OCI-LY3 (cell line): ENCODE measurements around the gene KTN1.
A peak's percentile ranks its signal among the peaks of the same experiment; 100 is the strongest.

Experiments used
- H2AFZ ChIP-seq: fragments of 200-600, 300-600 bp; shearing (Covaris generic); 2 replicates; pipeline ENCODE4 v1.6.0; 2014; ENCODE audit warnings: antibody characterized with exemption, low read depth, low read length
- H3K27ac ChIP-seq: fragments of 200-600, 300-600 bp; sonication (generic); 2 replicates; pipeline ENCODE4 v1.5.1; 2014; ENCODE audit warnings: mild to moderate bottlenecking, low read length, moderate library complexity, mixed read lengths
- H3K27me3 ChIP-seq: fragments of 200-600, 300-600 bp; sonication (generic); 2 replicates; pipeline ENCODE4 v1.6.1; 2014; ENCODE audit warnings: low read depth, low read length, mixed read lengths
- H3K36me3 ChIP-seq: fragments of 200-600, 300-600 bp; sonication (generic); replicated peaks from 2 replicates; pipeline ENCODE3; 2014; ENCODE audit warnings: low read depth, low read length, mixed read lengths
- H3K4me1 ChIP-seq: fragments of 300-600, 200-600 bp; sonication (generic); 2 replicates; pipeline ENCODE4 v1.6.1; 2014; ENCODE audit warnings: low read length, mixed read lengths
- H3K4me2 ChIP-seq: fragments of 200-600, 300-600 bp; sonication (generic); 2 replicates; pipeline ENCODE4 v1.6.1; 2014; ENCODE audit warnings: low read length, mixed read lengths
- H3K4me3 ChIP-seq: fragments of 300-600, 200-600 bp; sonication (generic); 2 replicates; pipeline ENCODE4 v1.5.1; 2014; ENCODE audit warnings: antibody characterized with exemption, mild to moderate bottlenecking, low read length, moderate library complexity
- H3K79me2 ChIP-seq: fragments of 300-600, 200-600 bp; shearing (Covaris generic); 2 replicates; pipeline ENCODE4 v1.6.1; 2014; ENCODE audit warnings: mild to moderate bottlenecking, low read length, mixed read lengths
- H3K9ac ChIP-seq: fragments of 300-600, 200-600 bp; shearing (Covaris generic); 2 replicates; pipeline ENCODE4 v1.6.0; 2014; ENCODE audit warnings: mild to moderate bottlenecking, low read length, moderate library complexity
- H3K9me3 ChIP-seq: fragments of 200-600, 300-600 bp; shearing (Covaris generic); 2 replicates; pipeline ENCODE4 v1.6.1; 2014; ENCODE audit warnings: low read length, mixed read lengths; ENCODE audit not compliant: insufficient read depth
- H4K20me1 ChIP-seq: fragments of 200-600, 300-600 bp; sonication (generic); 2 replicates; pipeline ENCODE4 v1.6.1; 2016; ENCODE audit warnings: low read length, mixed read lengths; ENCODE audit not compliant: insufficient read depth
- EZH2phosphoT487 ChIP-seq: fragments of 200-600 bp; shearing (Covaris generic); IDR thresholded peaks from 2 replicates; pipeline ENCODE4 v1.6.1; 2018; ENCODE audit warnings: antibody characterized with exemption, mixed run types, low read depth
- TF ChIP-seq, protein P1 (sequence below): fragments of 200-600, 300-600 bp; sonication (generic); IDR thresholded peaks from 2 replicates; pipeline ENCODE4 v1.5.1; 2014; ENCODE audit warnings: antibody characterized with exemption, low read length, low read depth

Gene KTN1

DNA sequence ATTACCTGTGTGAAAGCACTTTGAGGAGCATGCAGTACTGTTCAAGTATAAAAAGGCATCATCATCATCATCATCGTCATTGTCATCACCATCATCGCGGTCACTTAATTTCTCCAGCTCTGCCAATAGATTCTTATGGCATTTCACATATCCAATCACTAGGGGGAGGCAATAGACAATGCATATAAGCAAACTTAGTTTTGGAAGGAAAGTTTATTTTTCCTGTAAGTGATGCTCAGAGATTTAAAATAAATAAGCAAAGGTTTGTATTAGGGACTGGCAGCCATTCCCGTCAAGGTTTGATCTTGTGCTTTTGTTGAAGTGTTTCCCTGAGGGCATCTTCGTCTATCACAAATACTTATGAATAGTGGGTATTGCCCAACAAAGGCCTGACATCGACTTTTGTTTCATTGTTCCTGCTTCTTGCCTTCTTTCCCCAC is 127.4 kb downstream of the KTN1 start:
- Histone ChIP-seq H3K36me3 (no peaks in the 10 kb centered on the region), H3K4me1 (peaks cover 2% of the 10 kb centered on the region), H4K20me1 (no peaks in the 10 kb centered on the region), H3K9ac (no peak overlapping the region), H3K27ac (no peak overlapping the region), H3K27me3 (no peaks in the 10 kb centered on the region), H2AFZ (no peak overlapping the region), H3K4me3 (no peak overlapping the region), H3K79me2 (no peaks in the 10 kb centered on the region), H3K9me3 (no peaks in the 10 kb centered on the region), H3K4me2 (no peak overlapping the region)
- no peak for TF ChIP-seq EZH2phosphoT487
- TF ChIP-seq, protein P1, sequence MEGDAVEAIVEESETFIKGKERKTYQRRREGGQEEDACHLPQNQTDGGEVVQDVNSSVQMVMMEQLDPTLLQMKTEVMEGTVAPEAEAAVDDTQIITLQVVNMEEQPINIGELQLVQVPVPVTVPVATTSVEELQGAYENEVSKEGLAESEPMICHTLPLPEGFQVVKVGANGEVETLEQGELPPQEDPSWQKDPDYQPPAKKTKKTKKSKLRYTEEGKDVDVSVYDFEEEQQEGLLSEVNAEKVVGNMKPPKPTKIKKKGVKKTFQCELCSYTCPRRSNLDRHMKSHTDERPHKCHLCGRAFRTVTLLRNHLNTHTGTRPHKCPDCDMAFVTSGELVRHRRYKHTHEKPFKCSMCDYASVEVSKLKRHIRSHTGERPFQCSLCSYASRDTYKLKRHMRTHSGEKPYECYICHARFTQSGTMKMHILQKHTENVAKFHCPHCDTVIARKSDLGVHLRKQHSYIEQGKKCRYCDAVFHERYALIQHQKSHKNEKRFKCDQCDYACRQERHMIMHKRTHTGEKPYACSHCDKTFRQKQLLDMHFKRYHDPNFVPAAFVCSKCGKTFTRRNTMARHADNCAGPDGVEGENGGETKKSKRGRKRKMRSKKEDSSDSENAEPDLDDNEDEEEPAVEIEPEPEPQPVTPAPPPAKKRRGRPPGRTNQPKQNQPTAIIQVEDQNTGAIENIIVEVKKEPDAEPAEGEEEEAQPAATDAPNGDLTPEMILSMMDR: peak; percentile 68

DNA sequence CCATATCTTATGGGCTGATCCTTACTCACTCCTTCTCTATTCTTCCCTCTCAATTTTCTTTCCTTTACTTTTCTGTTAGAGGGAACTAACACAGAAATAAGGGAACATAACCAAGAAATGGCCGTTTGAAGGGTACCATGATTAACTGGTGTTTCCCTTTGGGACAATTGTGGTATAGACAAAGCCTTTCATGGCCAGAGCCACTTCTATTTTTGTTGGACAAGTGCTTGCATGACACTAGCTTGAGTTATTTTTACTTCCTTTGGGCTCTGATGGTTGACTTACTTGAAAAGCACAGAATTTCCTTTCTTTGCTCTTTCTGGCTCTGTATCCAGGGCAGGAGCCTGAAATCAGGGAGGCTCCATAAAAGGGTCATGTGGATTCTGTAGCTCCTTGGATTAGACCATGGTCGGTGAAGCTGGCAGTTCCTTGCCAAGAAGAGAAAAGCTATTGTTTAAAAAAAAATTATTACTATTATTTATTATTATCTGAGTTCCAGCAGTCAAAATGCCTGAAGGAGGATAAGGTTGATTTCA is 130.6 kb downstream of the KTN1 start:
- H3K4me1 ChIP-seq: no peaks in the 10 kb centered on the region
- H3K36me3 ChIP-seq: no peaks in the 10 kb centered on the region
- no peaks in the 10 kb centered on the region for H3K9me3 ChIP-seq
- H3K27me3 ChIP-seq: no peaks in the 10 kb centered on the region
- TF ChIP-seq EZH2phosphoT487: no peak
- TF ChIP-seq, protein P1: no peak
- no peak overlapping the region for H3K27ac ChIP-seq
- H3K4me3 ChIP-seq: no peak overlapping the region
- H3K4me2 ChIP-seq: no peak overlapping the region
- H4K20me1 ChIP-seq: no peaks in the 10 kb centered on the region
- no peaks in the 10 kb centered on the region for H3K79me2 ChIP-seq
- no peak overlapping the region for H3K9ac ChIP-seq
- no peak overlapping the region for H2AFZ ChIP-seq

DNA sequence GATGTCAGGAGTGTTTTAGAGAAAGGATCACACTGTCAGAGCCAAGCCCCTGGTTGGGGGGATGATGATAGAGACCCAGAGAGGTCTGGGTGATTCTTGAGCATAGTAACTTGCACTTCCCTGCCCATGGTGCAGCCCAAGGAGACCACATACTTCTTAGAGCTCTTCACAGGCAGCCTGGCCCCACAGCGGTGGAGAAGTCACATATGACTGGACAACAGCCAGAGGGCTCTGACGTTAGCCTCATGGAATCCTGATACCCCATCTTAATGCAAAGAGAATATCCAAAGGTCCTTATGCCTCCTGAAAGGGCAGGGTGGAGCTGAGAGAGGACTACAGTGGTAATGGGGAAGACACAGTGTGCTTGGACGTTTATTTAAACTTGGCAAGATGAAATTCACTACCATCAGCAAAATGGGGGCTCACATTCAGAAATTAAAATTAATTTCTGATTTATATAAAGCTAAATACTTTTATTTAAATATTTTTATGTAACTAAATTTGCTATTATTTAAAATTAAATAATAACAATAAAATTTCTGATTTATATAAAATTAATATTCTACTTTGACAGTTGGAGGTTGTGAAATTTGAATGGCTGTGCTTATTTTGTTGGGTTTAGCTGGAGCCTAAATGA is 131.3 kb downstream of the KTN1 start:
- Histone ChIP-seq H3K4me1 (peaks cover 2% of the 10 kb centered on the region; the same call in 1 of the 2 replicates), H4K20me1 (no peaks in the 10 kb centered on the region), H3K4me3 (no peak overlapping the region), H3K79me2 (no peaks in the 10 kb centered on the region), H3K9ac (no peak overlapping the region), H3K4me2 (no peak overlapping the region), H2AFZ (no peak overlapping the region), H3K27ac (no peak overlapping the region), H3K36me3 (no peaks in the 10 kb centered on the region), H3K9me3 (no peaks in the 10 kb centered on the region), H3K27me3 (no peaks in the 10 kb centered on the region)
- TF ChIP-seq EZH2phosphoT487: no peak

DNA sequence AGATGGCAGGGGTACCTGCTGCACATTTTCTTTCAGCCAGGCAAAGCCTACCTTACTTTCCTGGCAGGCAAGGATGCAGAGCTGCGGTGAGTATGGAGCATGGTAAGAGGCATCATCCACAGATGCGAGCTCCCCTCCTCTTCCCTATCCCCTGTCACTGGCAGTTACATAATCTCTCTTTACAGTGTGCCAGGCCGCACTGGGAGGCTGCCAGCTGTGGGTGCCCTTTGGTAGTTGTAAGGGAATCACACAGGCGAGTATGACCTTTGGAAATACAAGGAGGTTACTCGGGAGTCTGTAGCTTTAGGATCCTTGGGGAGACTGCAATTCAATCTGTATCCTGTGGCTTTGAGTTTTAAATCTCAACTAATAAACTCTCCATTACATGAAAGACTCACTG is 132.5 kb downstream of the KTN1 start:
- no peak for TF ChIP-seq EZH2phosphoT487
- TF ChIP-seq, protein P1: no peak
- Histone ChIP-seq H3K27ac (no peak overlapping the region), H3K79me2 (no peaks in the 10 kb centered on the region), H3K9ac (no peak overlapping the region), H3K36me3 (no peaks in the 10 kb centered on the region), H3K9me3 (no peaks in the 10 kb centered on the region), H2AFZ (no peak overlapping the region), H3K4me1 (peaks cover 2% of the 10 kb centered on the region; the same call in 1 of the 2 replicates), H3K4me3 (no peak overlapping the region), H4K20me1 (no peaks in the 10 kb centered on the region), H3K27me3 (no peaks in the 10 kb centered on the region), H3K4me2 (no peak overlapping the region)
